T-helper 2 cell treated with Interferon-gamma antibody and Interleukin-4, amounts not matched to agents 5 μg/mL and 100 μg/mL, for 36 hours (primary cell): ENCODE results near the gene ACER2.

ENCODE experiments used
- DNase-seq: peaks from one replicate; pipeline ENCODE4 v3.0.0; 2021; ENCODE audit warnings: low spot score
- H3K27ac Mint-ChIP-seq: one replicate; pipeline ENCODE4 v1.8.0; 2021; ENCODE audit warnings: mild to moderate bottlenecking, mixed read lengths
- H3K27me3 Mint-ChIP-seq: one replicate; pipeline ENCODE4 v1.8.0; 2021; ENCODE audit warnings: low read depth, mixed read lengths
- H3K36me3 Mint-ChIP-seq: one replicate; pipeline ENCODE4 v1.8.0; 2021; ENCODE audit warnings: low read depth, mixed read lengths
- H3K4me1 Mint-ChIP-seq: one replicate; pipeline ENCODE4 v1.8.0; 2021; ENCODE audit warnings: low read depth, mixed read lengths
- H3K4me3 Mint-ChIP-seq: one replicate; pipeline ENCODE4 v1.8.0; 2022; ENCODE audit warnings: mild to moderate bottlenecking, moderate library complexity, mixed read lengths
- H3K9me3 Mint-ChIP-seq: one replicate; pipeline ENCODE4 v1.8.0; 2021; ENCODE audit warnings: mixed read lengths

Gene ACER2

DNA sequence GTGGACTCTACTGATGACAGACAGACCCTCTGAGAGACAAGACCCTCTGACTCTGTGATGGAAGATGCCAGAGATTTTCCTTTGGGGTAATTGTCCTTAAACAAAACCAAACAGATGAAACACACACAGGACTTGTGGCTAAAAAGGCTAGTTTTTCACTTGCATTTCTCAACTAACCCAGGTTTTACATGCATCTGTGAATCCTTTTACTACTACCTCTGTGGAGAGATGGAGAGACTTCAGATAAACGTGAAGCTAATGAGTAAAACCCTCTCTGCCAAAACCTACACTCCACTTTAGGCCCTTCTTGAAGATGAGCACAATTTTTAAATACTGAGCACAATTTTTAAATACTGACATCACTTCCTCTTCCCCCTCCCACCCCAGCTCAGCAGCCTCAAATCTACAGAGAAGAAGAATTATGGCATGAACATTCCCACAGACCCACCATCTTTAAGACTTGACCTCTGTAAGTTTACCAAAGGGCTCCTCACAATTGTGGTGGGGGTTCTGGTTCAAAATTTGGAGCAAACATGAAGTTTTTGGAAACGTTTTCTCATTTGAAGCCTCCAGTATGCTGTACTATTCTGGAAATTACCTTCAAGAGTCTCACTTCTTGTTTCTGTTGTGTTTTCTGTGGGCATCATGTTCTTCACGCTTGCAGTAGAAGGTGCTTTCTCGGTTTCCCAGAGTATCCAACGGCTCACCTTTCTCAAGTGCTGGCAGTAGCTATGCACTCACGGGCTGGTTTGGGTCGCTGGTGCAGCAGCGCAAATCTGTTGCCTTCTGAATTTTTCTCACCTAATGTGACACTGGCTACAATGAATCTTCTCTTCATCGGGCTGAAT is 42.7 kb downstream of the ACER2 start:
- Mint-ChIP-seq H3K4me1 (no peaks in the 10 kb centered on the region), H3K9me3 (no peaks in the 10 kb centered on the region), H3K27ac (no peak overlapping the region), H3K36me3 (peaks cover 1% of the 10 kb centered on the region), H3K27me3 (no peaks in the 10 kb centered on the region), H3K4me3 (no peak overlapping the region)
- no peak for DNase-seq

DNA sequence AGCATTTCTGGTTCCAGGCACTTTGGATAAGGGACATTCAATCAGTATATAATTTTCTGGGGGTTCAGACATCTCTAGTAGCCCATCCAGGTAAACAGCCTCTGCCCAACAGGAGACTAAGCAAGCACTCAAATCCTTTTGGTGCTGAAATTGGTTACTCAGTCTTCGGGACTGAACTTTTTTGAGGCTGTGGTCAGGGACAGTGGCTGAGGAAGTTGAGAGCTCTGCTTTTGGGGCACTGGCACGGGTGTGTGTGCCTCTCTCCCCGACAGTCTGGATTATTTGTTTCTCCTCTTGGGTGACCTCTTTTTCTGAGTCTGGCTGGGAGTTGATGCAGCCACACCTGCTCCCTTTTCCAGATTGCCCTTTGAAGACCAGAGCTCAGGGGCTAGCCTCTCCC is 47.6 kb downstream of the ACER2 start:
- peaks cover 1% of the 10 kb centered on the region for H3K36me3 Mint-ChIP-seq
- H3K27ac Mint-ChIP-seq: no peak overlapping the region
- DNase-seq: no peak
- no peak overlapping the region for H3K4me3 Mint-ChIP-seq
- peaks cover 9% of the 10 kb centered on the region for H3K4me1 Mint-ChIP-seq
- peaks cover 3% of the 10 kb centered on the region for H3K27me3 Mint-ChIP-seq
- H3K9me3 Mint-ChIP-seq: no peaks in the 10 kb centered on the region

DNA sequence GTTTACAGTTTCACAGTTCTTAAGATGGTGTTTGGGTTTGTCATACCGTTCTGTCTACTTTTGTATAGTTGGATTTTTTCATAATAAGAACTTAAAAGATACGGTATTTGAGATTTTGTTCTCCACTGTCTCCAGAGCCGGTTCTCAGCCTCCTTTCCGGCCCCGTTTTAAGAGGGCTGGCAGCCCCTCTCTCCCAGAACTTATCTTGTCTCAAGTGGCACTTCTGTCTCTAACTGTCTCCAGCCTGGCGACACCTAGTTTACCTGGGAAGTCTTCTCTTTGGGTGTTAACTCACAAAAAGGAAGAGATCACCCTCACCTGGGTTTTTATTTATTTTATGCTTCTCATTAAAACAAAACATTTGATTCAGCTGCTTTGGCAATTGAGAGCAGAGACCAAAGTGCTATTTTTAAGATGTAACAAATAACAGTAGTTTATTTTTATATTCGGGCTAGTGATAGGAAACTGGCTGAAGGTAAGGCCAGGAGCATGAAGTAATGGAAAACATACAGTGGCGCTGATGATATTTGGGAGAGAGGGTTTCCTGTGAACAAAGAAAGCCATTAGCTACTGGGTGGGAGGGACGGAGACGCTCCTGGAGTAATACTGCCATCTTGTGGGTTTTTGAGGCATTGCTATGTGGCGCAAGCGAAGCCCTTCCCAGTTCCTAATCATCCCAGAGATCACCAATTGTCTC is 48.3 kb downstream of the ACER2 start:
- Mint-ChIP-seq H3K4me1 (peaks cover 9% of the 10 kb centered on the region), H3K27me3 (peaks cover 3% of the 10 kb centered on the region), H3K4me3 (peak overlapping the region; percentile 51), H3K36me3 (no peaks in the 10 kb centered on the region), H3K27ac (no peak overlapping the region), H3K9me3 (no peaks in the 10 kb centered on the region)
- peak; percentile 60 for DNase-seq

DNA sequence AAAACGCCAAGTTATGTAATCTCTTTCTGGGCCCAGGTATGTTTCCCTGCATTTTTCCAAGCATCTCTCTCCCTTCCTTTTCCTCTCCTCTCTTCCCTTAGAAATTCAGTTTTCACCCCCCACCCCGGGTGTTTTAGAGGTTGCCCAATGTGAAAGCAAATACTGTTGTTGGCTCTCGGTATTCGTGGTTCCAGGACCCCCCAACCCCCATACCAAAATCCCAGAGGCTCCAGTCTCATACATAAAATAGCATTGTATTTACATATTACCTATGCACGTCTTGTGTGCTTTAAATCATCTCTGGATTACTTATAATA is 48.8 kb downstream of the ACER2 start:
- Mint-ChIP-seq H3K36me3 (no peaks in the 10 kb centered on the region), H3K4me1 (peaks cover 9% of the 10 kb centered on the region), H3K27me3 (peaks cover 3% of the 10 kb centered on the region), H3K27ac (no peak overlapping the region), H3K4me3 (peak overlapping the region; percentile 51), H3K9me3 (no peaks in the 10 kb centered on the region)
- DNase-seq: no peak

DNA sequence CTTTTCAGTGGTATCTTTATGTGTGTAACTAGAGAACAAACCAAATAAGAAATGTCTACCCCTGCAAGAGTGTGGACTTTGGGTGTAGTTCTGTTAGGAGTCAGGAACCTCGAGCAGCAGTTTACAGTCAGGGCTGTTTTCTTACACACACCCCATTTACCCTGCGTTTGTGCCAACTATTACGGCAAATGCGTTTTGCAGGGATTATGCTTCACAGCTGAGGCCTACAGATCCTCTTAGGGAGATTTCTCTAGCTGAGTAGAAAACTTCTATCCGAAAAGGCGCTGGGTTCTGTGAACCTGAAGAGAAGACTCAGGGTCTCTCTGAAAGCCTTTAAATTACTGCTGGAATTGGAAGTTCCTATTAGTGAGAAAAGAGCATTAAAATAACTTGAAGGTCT is 51.4 kb downstream of the ACER2 start:
- no peak for DNase-seq
- H3K27ac Mint-ChIP-seq: no peak overlapping the region

DNA sequence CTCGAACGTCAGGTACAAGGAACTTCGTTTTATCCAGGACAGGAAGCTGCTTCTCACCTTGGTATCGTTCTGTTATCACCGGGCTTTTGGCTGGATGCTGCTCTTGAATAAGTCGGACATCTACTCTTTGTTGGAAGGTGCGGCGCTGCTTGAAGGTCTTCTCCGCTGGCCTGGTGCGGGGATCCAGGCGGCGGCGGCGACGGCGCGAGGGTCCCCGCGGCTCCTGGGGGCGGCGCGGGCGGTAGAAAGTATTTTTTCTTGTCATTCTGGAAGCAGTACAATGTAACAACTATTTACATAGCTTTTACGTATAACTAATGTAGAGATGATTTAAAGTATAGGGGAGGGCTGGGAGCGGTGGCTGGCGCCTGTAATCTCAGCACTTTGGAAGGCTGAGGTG is 52.3 kb downstream of the ACER2 start:
- Mint-ChIP-seq H3K4me1 (peaks cover 19% of the 10 kb centered on the region), H3K27me3 (peaks cover 3% of the 10 kb centered on the region), H3K4me3 (no peak overlapping the region), H3K27ac (no peak overlapping the region), H3K36me3 (no peaks in the 10 kb centered on the region), H3K9me3 (no peaks in the 10 kb centered on the region)
- DNase-seq: no peak

More for the DNA sequence above, 51.4 kb downstream of the ACER2 start:
- peaks cover 3% of the 10 kb centered on the region for H3K27me3 Mint-ChIP-seq
- H3K4me1 Mint-ChIP-seq: peaks cover 18% of the 10 kb centered on the region
- H3K4me3 Mint-ChIP-seq: no peak overlapping the region
- H3K36me3 Mint-ChIP-seq: no peaks in the 10 kb centered on the region
- H3K9me3 Mint-ChIP-seq: no peaks in the 10 kb centered on the region

DNA sequence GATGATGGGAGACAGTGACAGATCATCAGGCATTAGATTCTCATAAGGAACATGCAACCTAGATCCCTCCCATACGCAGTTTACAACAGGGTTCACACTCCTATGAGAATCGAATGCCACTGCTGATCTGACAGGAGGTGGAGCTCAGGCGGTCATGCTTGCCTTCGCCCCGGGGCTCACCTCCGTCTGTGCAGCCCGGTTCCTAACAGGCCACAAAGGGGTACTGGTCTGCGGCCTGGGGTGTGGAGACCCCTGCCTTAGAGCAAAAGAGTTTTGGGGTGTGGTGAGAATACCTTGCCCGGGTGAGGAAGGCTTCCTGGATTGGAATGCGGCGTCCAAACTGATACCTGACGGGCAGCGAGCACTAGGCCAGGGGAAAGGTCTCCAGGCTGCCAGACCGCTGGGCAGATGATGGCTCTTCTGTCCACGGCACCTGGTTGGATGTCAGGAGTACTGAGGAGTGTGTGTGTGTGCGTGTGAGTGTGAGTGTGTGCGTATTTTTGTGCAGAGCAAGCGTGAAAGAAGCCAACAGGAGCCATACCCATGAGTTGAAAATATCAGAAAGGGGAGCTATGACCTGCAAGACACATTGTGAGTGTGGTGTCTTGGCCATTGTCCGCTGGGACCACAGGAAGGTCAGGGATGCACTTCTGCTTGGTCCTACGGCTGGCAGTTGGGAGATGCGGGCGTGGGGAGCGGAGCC is 55.4 kb downstream of the ACER2 start:
- no peak overlapping the region for H3K27ac Mint-ChIP-seq
- H3K4me3 Mint-ChIP-seq: peak overlapping the region; percentile 92

DNA sequence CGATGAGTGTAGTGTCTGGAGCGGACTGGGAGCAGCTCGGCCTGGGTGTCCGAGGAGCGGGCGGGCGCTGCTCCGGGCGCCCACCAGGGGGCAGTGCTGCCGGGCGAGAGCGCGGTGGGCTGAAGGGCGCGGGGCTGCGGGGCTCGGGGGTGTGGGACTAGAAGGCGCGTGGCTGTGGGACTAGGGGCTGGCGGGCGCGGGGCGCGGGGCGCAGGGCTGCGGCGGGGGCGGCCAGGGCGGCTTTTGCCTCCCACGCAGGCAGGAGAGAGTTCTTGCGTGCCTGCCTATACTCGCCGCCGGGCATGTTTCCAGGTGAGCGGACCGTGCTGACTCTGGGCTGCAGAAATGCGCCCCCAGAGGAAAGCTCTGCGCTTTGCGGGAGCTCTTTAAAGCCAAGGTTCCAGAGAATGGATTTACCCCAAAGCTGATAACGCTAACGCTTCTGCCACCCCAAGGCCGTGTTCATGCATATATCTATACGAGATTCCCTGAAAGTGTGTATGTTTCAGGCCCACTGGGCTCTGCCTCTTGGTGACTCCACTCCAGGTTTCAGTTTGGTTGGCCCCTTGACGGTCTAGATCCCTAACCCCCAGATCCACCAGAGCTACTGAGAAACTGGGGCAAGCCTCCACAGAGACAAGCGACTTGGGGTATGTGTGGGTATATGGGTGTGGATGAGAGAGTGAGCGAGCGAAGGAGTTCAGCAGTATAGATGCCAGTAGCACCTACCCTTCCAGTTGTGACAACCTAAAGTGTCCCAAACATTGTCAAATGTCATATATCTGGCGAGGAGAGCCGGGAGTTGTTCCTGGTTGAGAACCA is 56.2 kb downstream of the ACER2 start:
- H3K36me3 Mint-ChIP-seq: no peaks in the 10 kb centered on the region
- H3K27ac Mint-ChIP-seq: no peak overlapping the region
- H3K9me3 Mint-ChIP-seq: no peaks in the 10 kb centered on the region
- H3K4me1 Mint-ChIP-seq: peaks cover 15% of the 10 kb centered on the region
- H3K27me3 Mint-ChIP-seq: no peaks in the 10 kb centered on the region
- peak; percentile 63 for DNase-seq
- H3K4me3 Mint-ChIP-seq: peak overlapping the region; percentile 92

More for the DNA sequence above, 55.4 kb downstream of the ACER2 start:
- Mint-ChIP-seq H3K9me3 (no peaks in the 10 kb centered on the region), H3K36me3 (no peaks in the 10 kb centered on the region), H3K27me3 (no peaks in the 10 kb centered on the region), H3K4me1 (peaks cover 14% of the 10 kb centered on the region)
- DNase-seq: no peak

DNA sequence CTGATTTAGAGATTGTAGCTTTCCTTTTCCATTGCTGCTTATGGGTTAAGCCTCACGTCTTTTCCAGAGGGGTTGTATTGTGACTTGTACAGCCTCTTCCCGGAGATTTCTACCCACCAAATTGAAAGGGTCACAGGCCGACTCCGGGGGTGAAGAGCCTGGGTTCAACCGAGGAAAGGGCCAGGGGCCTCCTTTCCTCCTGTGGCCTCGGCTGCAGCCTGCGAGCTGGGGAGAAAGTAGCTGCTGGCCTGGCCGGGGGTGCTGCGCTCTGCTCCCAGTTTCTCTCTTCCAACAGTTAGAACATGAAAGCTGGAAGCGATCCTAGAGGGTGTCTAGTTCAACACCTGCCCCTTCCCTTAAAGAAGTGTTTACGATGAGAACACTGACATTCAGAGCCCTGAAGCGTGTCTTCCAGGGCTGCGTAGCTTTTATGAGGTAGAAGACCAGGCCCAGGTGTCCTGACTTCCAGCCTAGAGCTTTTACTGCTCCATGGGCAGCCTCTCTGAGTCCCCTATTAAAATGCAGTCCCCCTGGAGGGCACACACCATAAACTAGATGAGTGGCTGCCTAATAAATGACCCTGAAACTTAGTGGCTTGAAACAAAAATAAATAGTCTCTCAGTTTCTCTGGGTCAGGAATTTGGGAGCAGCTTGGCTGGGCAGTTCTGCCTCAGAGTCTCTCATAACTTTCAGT is 56.9 kb downstream of the ACER2 start:
- peaks cover 18% of the 10 kb centered on the region for H3K4me1 Mint-ChIP-seq
- no peak overlapping the region for H3K4me3 Mint-ChIP-seq
- DNase-seq: no peak
- H3K27ac Mint-ChIP-seq: no peak overlapping the region
- H3K9me3 Mint-ChIP-seq: no peaks in the 10 kb centered on the region
- H3K36me3 Mint-ChIP-seq: no peaks in the 10 kb centered on the region
- no peaks in the 10 kb centered on the region for H3K27me3 Mint-ChIP-seq

DNA sequence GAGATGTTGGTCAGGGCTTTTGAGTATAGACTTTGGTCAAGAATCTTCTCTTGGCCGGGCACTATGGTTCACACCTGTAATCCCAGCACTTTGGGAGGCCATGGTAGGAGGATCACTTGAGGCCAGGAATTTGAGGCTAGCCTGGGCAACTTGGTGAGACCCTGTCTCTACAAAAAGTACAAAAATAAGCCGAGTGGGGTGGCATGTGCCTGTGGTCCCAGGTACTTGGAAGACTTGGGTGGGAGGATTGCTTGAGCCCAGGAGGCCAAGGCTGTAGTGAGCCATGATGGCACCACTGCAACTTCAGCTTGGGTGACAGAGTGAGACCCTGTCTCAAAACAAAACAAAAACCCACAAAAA is 57.5 kb downstream of the ACER2 start:
- no peak for DNase-seq
- Mint-ChIP-seq H3K27me3 (no peaks in the 10 kb centered on the region), H3K9me3 (no peaks in the 10 kb centered on the region), H3K4me3 (no peak overlapping the region), H3K4me1 (peaks cover 18% of the 10 kb centered on the region), H3K27ac (no peak overlapping the region), H3K36me3 (no peaks in the 10 kb centered on the region)

DNA sequence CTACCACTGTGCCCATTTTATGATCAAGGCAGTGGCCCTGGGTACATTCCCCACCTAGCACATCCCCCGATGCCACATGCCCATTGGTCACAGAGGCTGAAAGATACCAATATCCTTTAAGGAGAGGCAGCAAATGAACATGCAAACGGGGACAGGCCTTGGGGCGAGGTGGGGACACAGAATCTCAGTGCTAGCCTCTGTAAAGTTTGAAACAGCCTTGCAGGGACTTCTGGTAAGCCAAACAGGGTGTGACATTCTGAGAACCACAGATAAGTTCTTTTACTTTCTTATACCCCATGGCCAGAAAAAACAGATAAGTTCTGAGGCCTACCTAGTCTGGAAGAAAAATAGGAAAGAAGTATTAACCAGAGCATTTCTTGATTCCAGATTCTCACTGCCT is 60.5 kb downstream of the ACER2 start:
- no peaks in the 10 kb centered on the region for H3K36me3 Mint-ChIP-seq
- H3K27ac Mint-ChIP-seq: no peak overlapping the region
- DNase-seq: no peak
- H3K27me3 Mint-ChIP-seq: no peaks in the 10 kb centered on the region
- H3K4me1 Mint-ChIP-seq: peaks cover 18% of the 10 kb centered on the region
- H3K4me3 Mint-ChIP-seq: no peak overlapping the region
- H3K9me3 Mint-ChIP-seq: no peaks in the 10 kb centered on the region

DNA sequence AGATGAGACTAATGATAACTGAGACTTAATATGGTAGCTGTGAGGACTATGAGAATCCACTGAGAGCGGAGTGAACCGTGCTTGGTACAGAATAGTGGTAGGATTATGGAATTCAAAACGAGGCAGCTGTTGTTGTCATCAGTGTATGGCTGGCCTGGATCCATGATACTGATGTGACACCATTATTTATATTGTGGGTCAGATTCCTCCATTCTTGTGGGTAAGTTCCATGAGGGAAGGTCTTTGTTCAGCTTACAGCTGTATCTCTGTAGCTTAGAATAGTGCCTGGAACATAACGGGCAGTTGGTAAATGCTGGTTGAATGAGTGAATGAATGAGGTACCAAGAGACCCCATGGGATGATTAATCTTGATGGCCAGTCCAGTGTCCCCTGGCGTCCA is 61.8 kb downstream of the ACER2 start:
- no peak for DNase-seq
- Mint-ChIP-seq H3K4me1 (peaks cover 11% of the 10 kb centered on the region), H3K27ac (no peak overlapping the region), H3K4me3 (no peak overlapping the region), H3K36me3 (no peaks in the 10 kb centered on the region), H3K9me3 (no peaks in the 10 kb centered on the region), H3K27me3 (peaks cover 2% of the 10 kb centered on the region)

DNA sequence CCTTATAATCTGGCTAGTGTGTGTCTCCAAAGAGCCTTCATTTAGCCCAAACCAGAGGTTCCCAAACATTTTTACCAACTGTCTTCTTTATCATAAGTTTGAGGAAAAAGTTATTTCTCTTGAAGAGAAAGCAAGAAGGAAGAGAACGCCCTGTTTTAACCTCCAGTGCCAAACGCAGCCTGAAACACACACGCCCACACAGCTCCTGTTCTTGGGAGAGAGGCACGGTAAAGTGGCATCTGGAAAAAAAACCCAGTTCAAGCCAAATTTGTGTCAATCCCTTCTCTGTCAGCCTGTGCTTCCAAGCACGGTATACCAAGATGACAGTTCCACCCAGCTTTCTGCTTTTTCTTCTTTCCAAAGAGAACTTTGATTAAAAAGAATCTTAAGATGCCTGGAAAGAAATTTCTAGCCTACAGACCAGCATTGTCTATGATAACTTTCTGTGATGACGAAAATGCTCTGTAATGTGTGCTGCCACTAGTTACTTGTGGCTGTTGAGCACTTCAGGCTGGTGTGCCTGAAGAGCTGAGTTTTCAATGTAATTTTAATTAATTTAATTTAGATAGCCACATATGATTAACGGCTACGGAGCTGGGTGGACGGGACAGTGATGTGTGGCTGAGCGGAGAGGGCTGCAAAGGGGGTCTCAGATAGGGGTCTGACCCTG is 62.3 kb downstream of the ACER2 start:
- no peak for DNase-seq
- Mint-ChIP-seq H3K27me3 (peaks cover 5% of the 10 kb centered on the region), H3K4me1 (peaks cover 11% of the 10 kb centered on the region), H3K27ac (no peak overlapping the region), H3K36me3 (no peaks in the 10 kb centered on the region), H3K9me3 (no peaks in the 10 kb centered on the region), H3K4me3 (no peak overlapping the region)
